Body of pancreas (tissue), 4 donors: ENCODE data around the gene ACAP2. TPM values are rescaled to one million over a fixed set of nuclear protein-coding genes. Genes with fewer than 3 reads are reported as not detected.
"Not testable (repeated sequence)": the region's sequence is repeated elsewhere in the genome, so short reads cannot be mapped to it uniquely, and the experiment has no call there.

Experiments used
- ATAC-seq: fragments of 150-250 bp; one replicate; pipeline ENCODE4 v1.9.1; 2016
- DNase-seq, 4 donors: peaks; one replicate each; pipeline ENCODE4 v3.0.0-alpha.2; 2019
- H3K27ac ChIP-seq, 4 donors: fragments of 200-600 bp; sonication (generic); 1 replicate in 3 of 4; 2 replicates in 1 of 4; pipeline versions ENCODE4 v1.5.1 to v1.6.1; 2016 to 2019; ENCODE audit warnings: mild to moderate bottlenecking in 1 of 4, mixed read lengths in 1 of 4, moderate library complexity in 1 of 4
- H3K27me3 ChIP-seq, 2 donors: fragments of 200-600 bp; sonication (generic); one replicate each; pipeline ENCODE4 v1.6.0; 2016; ENCODE audit warnings: mild to moderate bottlenecking in 1 of 2
- H3K36me3 ChIP-seq, 2 donors: fragments of 200-600 bp; sonication (generic); replicated peaks in 1 of 2; 2 replicates each; pipeline ENCODE4 v1.5.1; 2016; ENCODE audit warnings: low read depth in 2 of 2; ENCODE audit not compliant: insufficient read depth in 1 of 2
- H3K4me1 ChIP-seq: fragments of 200-600 bp; sonication (generic); one replicate; pipeline ENCODE4 v1.6.0; 2016
- H3K4me3 ChIP-seq, 2 donors: fragments of 200-600 bp; sonication (generic); 1 replicate in 1 of 2; 2 replicates in 1 of 2; pipeline ENCODE4 v1.5.1; 2016 to 2019
- H3K9me3 ChIP-seq, 3 donors: fragments of 200-600 bp; sonication (generic); 1 replicate in 2 of 3; 2 replicates in 1 of 3; pipeline ENCODE4 v1.5.1; 2016
- CTCF ChIP-seq, 7 experiments: fragments of 450-650 bp in 4 of 7; fragments of 200-600 bp in 3 of 7; sonication (generic) in 3 of 7; IDR thresholded peaks; one replicate each; pipeline ENCODE4 v1.5.1; 2016 to 2019; ENCODE audit warnings: antibody characterized with exemption in 7 of 7
- POLR2A ChIP-seq, 3 donors: fragments of 450-650 bp; IDR thresholded peaks; one replicate each; pipeline ENCODE4 v1.6.1; 2016; ENCODE audit warnings: antibody characterized with exemption in 3 of 3, mild to moderate bottlenecking in 2 of 3
- whole genome bisulfite sequencing, 2 donors: methylation state at CpG; one replicate each; pipeline ENCODE4 v1.1.5; 2017; 5-methylcytosine and 5-hydroxymethylcytosine counted together
- intact Hi-C: fragments of 100-400 bp; cut with DNase I; formaldehyde crosslinking; loops from one replicate; pipeline ENCODE4 v1.15.1; 2023
- total RNA-seq, 2 donors: library from RNA; depleted of rRNA; stranded (reverse); fragments of >200 nt; gene quantifications; one replicate each; pipeline ENCODE4 v1.1.0, GENCODE V29; 2016

The ACAP2 gene
- total RNA-seq, 2 donors from 2014 or later, result 25.1 to 25.9 TPM

DNA sequence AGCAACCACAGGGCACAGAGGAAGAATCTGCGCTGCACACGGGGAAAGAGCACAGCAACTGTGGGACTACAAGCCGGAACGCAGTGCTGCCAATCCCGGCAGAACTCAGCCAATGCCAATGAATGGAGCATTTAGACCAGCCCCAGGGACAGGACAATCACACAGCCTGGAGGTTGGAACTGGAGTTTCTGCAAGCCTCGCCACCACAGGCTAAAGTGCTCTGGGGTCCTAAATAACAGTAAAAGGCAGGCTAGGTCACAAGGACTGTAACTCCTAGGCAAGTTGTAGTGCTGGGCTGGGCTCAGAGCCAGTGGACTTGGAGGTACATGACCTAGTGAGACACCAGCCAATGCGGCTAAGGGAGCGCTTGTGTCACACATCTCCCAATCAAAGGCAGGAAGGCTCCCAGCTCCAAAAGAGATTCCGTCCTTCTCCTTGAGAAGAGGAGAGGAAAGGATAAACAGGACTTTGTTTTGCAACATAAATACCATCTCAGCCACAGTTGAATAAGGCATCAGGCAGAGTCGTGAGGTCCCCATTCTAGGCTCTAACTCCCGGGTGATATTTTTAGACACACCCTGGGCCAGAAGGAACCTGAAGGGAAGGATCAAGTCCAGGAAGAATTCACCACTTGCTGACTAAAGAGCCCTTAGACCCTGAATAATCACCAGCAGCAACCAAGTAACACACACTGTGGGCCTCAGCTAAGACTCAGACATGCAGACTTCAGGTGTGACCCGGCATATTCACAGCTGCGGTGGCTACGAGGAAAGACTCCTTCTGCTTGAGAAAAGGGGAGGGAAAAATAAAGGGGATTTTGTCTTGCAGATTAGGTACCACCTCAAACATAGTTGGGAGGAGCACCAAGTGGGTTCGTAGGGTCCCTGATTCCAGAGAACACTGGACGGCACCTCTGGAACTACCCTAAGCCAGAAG lies 86.4 kb downstream of the ACAP2 start:
- no peak overlapping the region for H3K4me3 ChIP-seq
- no peaks in the 10 kb centered on the region for H3K4me1 ChIP-seq
- TF ChIP-seq POLR2A (IDR thresholded peaks at IDR 0.05), result no peak
- ATAC-seq (no peak), DNase-seq (peak in 1 of 4 donors; percentile 17)
- WGBS, 2 donors, result 87 to 88% methylated on average over 15 to 16 of the region's 16 CpGs
- H3K27me3 ChIP-seq, result no peaks in the 10 kb centered on the region
- no peak overlapping the region for H3K27ac ChIP-seq
- intact Hi-C loops, result no loop called here
- no peaks in the 10 kb centered on the region for H3K36me3 ChIP-seq
- H3K9me3 ChIP-seq, result no peaks in the 10 kb centered on the region

DNA sequence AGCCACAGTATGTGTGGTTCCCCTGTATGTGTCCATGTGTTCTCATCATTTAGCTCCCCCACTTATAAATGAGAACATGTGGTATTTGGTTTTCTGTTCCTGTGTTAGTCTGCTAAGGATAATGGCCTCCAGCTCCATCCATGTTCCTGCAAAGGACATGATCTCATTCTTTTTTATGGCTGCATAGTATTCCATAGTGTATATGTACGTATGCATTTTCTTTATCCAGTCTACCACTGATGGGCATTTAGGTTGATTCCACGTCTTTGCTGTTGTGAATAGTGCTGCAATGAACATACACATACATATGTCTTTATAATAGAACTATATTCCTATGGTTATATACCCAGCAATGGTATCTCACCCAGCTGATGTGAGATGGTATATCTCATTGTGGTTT lies 88.8 kb downstream of the ACAP2 start:
- H3K27ac ChIP-seq, H3K27me3 ChIP-seq, H3K9me3 ChIP-seq, ATAC-seq, H3K4me3 ChIP-seq, H3K4me1 ChIP-seq, DNase-seq, H3K36me3 ChIP-seq, intact Hi-C loops: not testable (repeated sequence)
- 48 to 74% methylated on average over 2 of the region's 2 CpGs for WGBS, 2 donors

GRCh38 chr3:195352895-195353488 lies 89.8 kb downstream of the ACAP2 start:
- WGBS, 2 donors, result 86 to 92% methylated on average over 4 of the region's 4 CpGs
- TF ChIP-seq POLR2A (IDR thresholded peaks at IDR 0.05), result no peak
- TF ChIP-seq CTCF (IDR thresholded peaks at IDR 0.05), result no peak
- ATAC-seq, result no peak

DNA sequence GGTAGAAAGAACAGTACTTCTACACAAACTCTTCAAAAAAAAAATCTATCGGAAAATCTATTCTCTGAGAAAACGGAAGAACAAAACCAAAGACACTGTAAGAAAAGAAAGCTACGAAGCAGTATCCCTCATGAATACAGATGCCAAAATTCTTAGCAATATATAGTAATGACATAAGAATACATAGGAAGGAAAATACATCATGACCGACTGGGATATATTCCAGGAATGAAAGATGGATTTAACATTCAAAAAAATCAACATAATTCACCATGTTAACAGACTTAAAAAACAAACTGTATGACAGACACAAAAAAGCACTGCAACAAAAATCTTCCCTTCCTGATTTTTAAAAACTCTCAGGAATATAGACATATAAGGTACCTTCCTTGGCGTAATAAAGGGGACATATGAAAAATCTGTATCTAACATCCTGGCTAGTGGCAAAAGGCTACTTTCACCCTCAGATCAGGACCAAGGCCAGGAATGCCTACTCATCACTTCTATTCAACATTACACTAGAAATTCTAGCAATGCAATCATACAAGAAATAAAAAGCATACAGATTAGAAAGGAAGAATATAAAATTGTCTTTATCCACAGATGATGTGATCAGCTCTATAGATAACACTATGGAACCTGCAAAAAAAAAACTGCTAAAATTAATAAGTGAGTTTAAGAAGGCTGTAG lies 94.2 kb downstream of the ACAP2 start:
- TF ChIP-seq POLR2A (IDR thresholded peaks at IDR 0.05), result no peak
- no peak for TF ChIP-seq CTCF (IDR thresholded peaks at IDR 0.05)
- no peak for ATAC-seq
- intact Hi-C loops, result no loop called here
- Histone ChIP-seq H3K9me3 (no peaks in the 10 kb centered on the region), H3K27me3 (no peaks in the 10 kb centered on the region), H3K4me1 (no peaks in the 10 kb centered on the region), H3K27ac (no peak overlapping the region), H3K36me3 (no peaks in the 10 kb centered on the region), H3K4me3 (no peak overlapping the region)
- DNase-seq, result no peak
- WGBS, 2 donors, result 90 to 91% methylated on average over 5 of the region's 5 CpGs

More at GRCh38 chr3:195352895-195353488, 89.8 kb downstream of the ACAP2 start:
- intact Hi-C loops, result no loop called here
- DNase-seq, result no peak
- H3K27me3 ChIP-seq, result no peaks in the 10 kb centered on the region
- H3K4me1 ChIP-seq, result no peaks in the 10 kb centered on the region
- no peaks in the 10 kb centered on the region for H3K9me3 ChIP-seq
- H3K4me3 ChIP-seq, result no peak overlapping the region
- no peaks in the 10 kb centered on the region for H3K36me3 ChIP-seq
- no peak overlapping the region for H3K27ac ChIP-seq

DNA sequence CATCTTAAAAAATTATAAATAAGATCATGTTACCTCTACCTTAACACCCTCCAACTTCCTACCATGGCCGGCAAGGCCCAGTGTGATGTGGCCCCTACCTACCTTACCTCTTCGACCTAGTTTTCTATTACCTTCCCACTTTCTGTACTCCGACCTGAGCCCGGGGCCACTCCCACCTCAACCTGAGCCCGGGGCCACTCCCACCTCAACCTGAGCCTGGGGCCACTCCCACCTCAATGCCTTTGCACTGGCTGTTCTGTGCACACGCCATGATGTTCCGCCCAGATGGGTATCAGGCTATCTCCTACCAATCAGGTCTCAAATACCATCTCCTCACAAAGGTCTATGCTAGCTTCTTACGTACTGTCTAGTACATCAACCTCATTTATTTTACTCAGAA lies 105.1 kb downstream of the ACAP2 start:
- Histone ChIP-seq H3K27me3 (no peaks in the 10 kb centered on the region), H3K9me3 (no peaks in the 10 kb centered on the region), H3K36me3 (no peaks in the 10 kb centered on the region), H3K27ac (no peak overlapping the region), H3K4me1 (no peaks in the 10 kb centered on the region), H3K4me3 (no peak overlapping the region)
- ATAC-seq, result no peak
- intact Hi-C loops, result no loop called here
- WGBS, 2 donors, result 89 to 94% methylated on average over 8 of the region's 8 CpGs
- TF ChIP-seq POLR2A (IDR thresholded peaks at IDR 0.05) (no peak), CTCF (IDR thresholded peaks at IDR 0.05) (no peak)
- no peak for DNase-seq
